ENCODE measurements around the gene LAMA4. TPM values are rescaled to one million over a fixed set of nuclear protein-coding genes. Genes with fewer than 3 reads are reported as not detected.
"Not testable (repeated sequence)": the region's sequence is repeated elsewhere in the genome, so short reads cannot be mapped to it uniquely, and the experiment has no call there.

The LAMA4 gene
- polyA plus RNA-seq, 1 donor from 2014 or later, result 0.69 TPM

GRCh38 chr6:112200185-112200914, 54.0 kb downstream of the LAMA4 start:
- H3K27ac ChIP-seq (ENCODE audit: low read length); H3K9me3 ChIP-seq (ENCODE audit: low read length); H3K9me2 ChIP-seq (ENCODE audit: insufficient read depth, low read length): not testable (repeated sequence)

GRCh38 chr6:112199001-112199403, 55.4 kb downstream of the LAMA4 start:
- no peaks in the 10 kb centered on the region for H3F3A ChIP-seq (ENCODE audit: insufficient read depth, low read length, poor library complexity, severe bottlenecking)
- H3K36me3 ChIP-seq (ENCODE audit: insufficient read depth, low read length), result no peaks in the 10 kb centered on the region
- H3K27me3 ChIP-seq (ENCODE audit: insufficient read depth, low read depth, low read length), result no peaks in the 10 kb centered on the region
- H3K9me2 ChIP-seq (ENCODE audit: insufficient read depth, low read length), result no peaks in the 10 kb centered on the region
- no peak overlapping the region for H2AFZ ChIP-seq (ENCODE audit: low read depth, low read length)
- H3K9me3 ChIP-seq (ENCODE audit: low read length), result no peaks in the 10 kb centered on the region
- TF ChIP-seq EZH2 (IDR thresholded peaks at IDR 0.05; ENCODE audit: borderline replicate concordance, insufficient read depth, low read length, poor library complexity, severe bottlenecking), result no peak
- no peak for TF ChIP-seq SMC3 (conservative IDR thresholded peaks at IDR 0.05; ENCODE audit: poor library complexity)
- TF ChIP-seq MXI1 (conservative IDR thresholded peaks at IDR 0.05; ENCODE audit: poor library complexity, severe bottlenecking), result no peak
- TF ChIP-seq POLR2AphosphoS5 (IDR thresholded peaks at IDR 0.05), result no peak
- no peak for TF ChIP-seq TAF1 (IDR thresholded peaks at IDR 0.05; ENCODE audit: low read depth)
- TF ChIP-seq CTCF (IDR thresholded peaks at IDR 0.05; ENCODE audit: poor library complexity, severe bottlenecking), result no peak
- TF ChIP-seq RAD21 (conservative IDR thresholded peaks at IDR 0.05), result no peak
- TF ChIP-seq REST (IDR thresholded peaks at IDR 0.05; ENCODE audit: borderline replicate concordance), result no peak
- no peak for TF ChIP-seq EP300 (conservative IDR thresholded peaks at IDR 0.05; ENCODE audit: poor library complexity, severe bottlenecking)
- no peak overlapping the region for H3K9ac ChIP-seq (ENCODE audit: low read length)
- H3K79me2 ChIP-seq (replicated peaks; ENCODE audit: insufficient read depth, low read length), result no peaks in the 10 kb centered on the region
- H3K27ac ChIP-seq (ENCODE audit: low read length), result no peak overlapping the region
- no peaks in the 10 kb centered on the region for H4K20me1 ChIP-seq (ENCODE audit: insufficient read depth)
- no peak overlapping the region for H3K4me3 ChIP-seq (ENCODE audit: low read length)
- H3K4me2 ChIP-seq (ENCODE audit: low read length), result no peak overlapping the region

More at GRCh38 chr6:112200185-112200914, 54.0 kb downstream of the LAMA4 start:
- not testable (repeated sequence) for H3K4me2 ChIP-seq (ENCODE audit: low read length); H3K4me3 ChIP-seq (ENCODE audit: low read length); H3K27me3 ChIP-seq (ENCODE audit: insufficient read depth, low read depth, low read length); H3K9ac ChIP-seq (ENCODE audit: low read length); H3F3A ChIP-seq (ENCODE audit: insufficient read depth, low read length, poor library complexity, severe bottlenecking); H3K79me2 ChIP-seq (replicated peaks; ENCODE audit: insufficient read depth, low read length); H2AFZ ChIP-seq (ENCODE audit: low read depth, low read length); H3K36me3 ChIP-seq (ENCODE audit: insufficient read depth, low read length); H4K20me1 ChIP-seq (ENCODE audit: insufficient read depth)
